Hypothalamus (tissue), 51 donors: ENCODE data around the gene ALKBH3.

Experiments
- DNase-seq, 51 donors: peaks; one replicate each; lab custom pipeline; 2025; lab: John Stamatoyannopoulos, UW

Gene ALKBH3

GRCh38 chr11:43921561-43922294 lies 41.1 kb downstream of the ALKBH3 start:
- DNase-seq = no peak

- DNase-seq = no peak
Observed at GRCh38 chr11:43922295-43922648, 41.6 kb downstream of the ALKBH3 start.

GRCh38 chr11:43922744-43923405 lies 42.2 kb downstream of the ALKBH3 start:
- peak in 3 of 51 donors; percentile 6 to 53 (median 22) for DNase-seq

GRCh38 chr11:43923406-43924111 lies 42.9 kb downstream of the ALKBH3 start:
- DNase-seq = peak in 29 of 51 donors; percentile 21 to 70 (median 51)

- DNase-seq = no peak
Observed at GRCh38 chr11:43924112-43924855, 43.7 kb downstream of the ALKBH3 start.

- DNase-seq = no peak
Observed at GRCh38 chr11:43925063-43925931, 44.7 kb downstream of the ALKBH3 start.

GRCh38 chr11:43925932-43926505 lies 45.4 kb downstream of the ALKBH3 start:
- no peak for DNase-seq

- no peak for DNase-seq
Observed at GRCh38 chr11:43927070-43927469, 46.4 kb downstream of the ALKBH3 start.

- DNase-seq = no peak
Observed at GRCh38 chr11:43927925-43928707, 47.5 kb downstream of the ALKBH3 start.

- DNase-seq = no peak
Observed at GRCh38 chr11:43928721-43929120, 48.1 kb downstream of the ALKBH3 start.

- DNase-seq = no peak
Observed at GRCh38 chr11:43930868-43931716, 50.5 kb downstream of the ALKBH3 start.

GRCh38 chr11:43931717-43932039 lies 51.0 kb downstream of the ALKBH3 start:
- no peak for DNase-seq

- DNase-seq = no peak
Observed at GRCh38 chr11:43933226-43933607, 52.6 kb downstream of the ALKBH3 start.

GRCh38 chr11:43933608-43934551 lies 53.2 kb downstream of the ALKBH3 start:
- DNase-seq = peak in 7 of 51 donors; percentile 13 to 66 (median 40)

- no peak for DNase-seq
Observed at GRCh38 chr11:43934601-43935423, 54.2 kb downstream of the ALKBH3 start.

- no peak for DNase-seq
Observed at GRCh38 chr11:43935424-43935979, 54.9 kb downstream of the ALKBH3 start.
